B cell (primary cell): ENCODE data around the gene GFOD2. TPM values are rescaled to one million over a fixed set of nuclear protein-coding genes. Genes with fewer than 3 reads are reported as not detected.

Experiments used
- ATAC-seq: fragments of 200-7000 bp; cut with Tn5 transposase; one replicate; pipeline ENCODE4 v1.10.0; 2021; ENCODE audit warnings: low read depth, mild to moderate bottlenecking, moderate number of reproducible peaks, moderate library complexity
- CTCF ChIA-PET: fragments of 350-600 bp; sonication (Branson Sonifier 250); formaldehyde crosslinking; loops from one replicate; lab custom pipeline; 2021; ENCODE audit warnings: antibody characterized with exemption, inconsistent platforms; lab: Charles Lee
- POLR2A ChIA-PET: fragments of 350-600 bp; sonication (Branson Sonifier 250); formaldehyde crosslinking; loops from one replicate; lab custom pipeline; 2021; ENCODE audit warnings: antibody characterized with exemption; lab: Charles Lee
- DNase-seq: peaks from one replicate; pipeline ENCODE4 v3.0.0; 2013
- H2AFZ ChIP-seq: 2 replicates; pipeline ENCODE4 v1.6.1; 2012; ENCODE audit warnings: mild to moderate bottlenecking, low read depth, low read length; ENCODE audit not compliant: insufficient read depth, poor library complexity, severe bottlenecking
- H3K27ac ChIP-seq, 2 donors: 1 replicate in 1 of 2; 2 replicates in 1 of 2; pipeline ENCODE4 v1.5.1; 2012 to 2013; ENCODE audit warnings: low read length in 2 of 2, mild to moderate bottlenecking in 2 of 2, moderate library complexity in 1 of 2
- H3K27me3 ChIP-seq, 4 experiments: fragments of 200-600 bp in 1 of 4; sonication (generic) in 1 of 4; replicated peaks in 1 of 4; 1 replicate in 2 of 4; 2 replicates in 2 of 4; pipeline versions ENCODE4 v1.6.1 to v1.7.0; 2013 to 2016; ENCODE audit warnings: low read length in 3 of 4, mild to moderate bottlenecking in 2 of 4, mixed read lengths in 1 of 4, moderate library complexity in 1 of 4; ENCODE audit not compliant: insufficient read depth in 4 of 4, control insufficient read depth in 3 of 4; ENCODE audit errors: control extremely low read depth in 1 of 4
- H3K36me3 ChIP-seq, 2 experiments: replicated peaks in 1 of 2; 1 replicate in 1 of 2; 2 replicates in 1 of 2; pipeline versions ENCODE4 v1.6.1 to v1.7.1; 2013; ENCODE audit warnings: low read length in 1 of 2; ENCODE audit not compliant: insufficient read depth in 2 of 2, control insufficient read depth in 1 of 2; ENCODE audit errors: control extremely low read depth in 1 of 2, extremely low read depth in 1 of 2
- H3K4me1 ChIP-seq, 2 donors: fragments of 200-600 bp in 1 of 2; sonication (generic) in 1 of 2; 1 replicate in 1 of 2; 2 replicates in 1 of 2; pipeline versions ENCODE4 v1.5.1 to v1.6.1; 2013 to 2017; ENCODE audit warnings: low read length in 2 of 2; ENCODE audit not compliant: control insufficient read depth in 2 of 2, insufficient read depth in 2 of 2
- H3K4me2 ChIP-seq: replicated peaks from 2 replicates; pipeline ENCODE3; 2012; ENCODE audit warnings: mild to moderate bottlenecking, low read depth, low read length; ENCODE audit not compliant: poor library complexity, severe bottlenecking
- H3K4me3 ChIP-seq, 5 experiments: fragments of 200-600 bp in 1 of 5; sonication (generic) in 1 of 5; 1 replicate in 3 of 5; 2 replicates in 2 of 5; pipeline versions ENCODE4 v1.5.1 to v1.7.0; 2011 to 2016; ENCODE audit warnings: low read length in 4 of 5, mild to moderate bottlenecking in 4 of 5, low read depth in 2 of 5, control low read depth in 1 of 5, moderate library complexity in 1 of 5; ENCODE audit not compliant: insufficient read depth in 1 of 5; ENCODE audit errors: control extremely low read depth in 1 of 5, extremely low read depth in 1 of 5
- H3K79me2 ChIP-seq: fragments of 200-600 bp; sonication (generic); one replicate; pipeline ENCODE4 v1.6.0; 2016; ENCODE audit warnings: low read length; ENCODE audit not compliant: control insufficient read depth, insufficient read depth
- H3K9ac ChIP-seq: fragments of 200-600 bp; sonication (generic); 2 replicates; pipeline ENCODE4 v1.6.1; 2017; ENCODE audit warnings: mild to moderate bottlenecking, low read length, moderate library complexity
- H3K9me3 ChIP-seq, 3 donors: one replicate each; pipeline versions ENCODE4 v1.6.1 to v1.7.1; 2013; ENCODE audit warnings: low read length in 2 of 3; ENCODE audit not compliant: control insufficient read depth in 2 of 3, insufficient read depth in 1 of 3; ENCODE audit errors: control extremely low read depth in 1 of 3
- H4K20me1 ChIP-seq: 2 replicates; pipeline ENCODE4 v1.6.0; 2012; ENCODE audit warnings: mild to moderate bottlenecking, low read length; ENCODE audit not compliant: insufficient read depth, control insufficient read depth, poor library complexity, severe bottlenecking
- H3K27ac Mint-ChIP-seq: one replicate; pipeline ENCODE4 v1.8.0; 2021; ENCODE audit warnings: mixed read lengths
- H3K27me3 Mint-ChIP-seq: one replicate; pipeline ENCODE4 v1.8.0; 2021; ENCODE audit warnings: mixed read lengths
- H3K4me1 Mint-ChIP-seq: one replicate; pipeline ENCODE4 v1.8.0; 2021; ENCODE audit warnings: mixed read lengths
- H3K4me3 Mint-ChIP-seq: one replicate; pipeline ENCODE4 v1.8.0; 2021; ENCODE audit warnings: mixed read lengths
- H3K9me3 Mint-ChIP-seq: one replicate; pipeline ENCODE4 v1.8.0; 2022; ENCODE audit warnings: mixed read lengths; ENCODE audit not compliant: insufficient read depth
- EZH2 ChIP-seq: IDR thresholded peaks from 2 replicates; pipeline ENCODE4 v1.6.1; 2012; ENCODE audit warnings: borderline replicate concordance, low read depth, mild to moderate bottlenecking, moderate library complexity, low read length; ENCODE audit not compliant: insufficient read depth, poor library complexity, severe bottlenecking
- WGBS: methylation state at CpG from one replicate; pipeline ENCODE4 v1.1.5; 2013; ENCODE audit warnings: missing lambda C conversion rate; ENCODE audit not compliant: insufficient coverage; 5-methylcytosine and 5-hydroxymethylcytosine counted together
- intact Hi-C: fragments of 100-400 bp; cut with micrococcal nuclease; formaldehyde crosslinking; loops from one replicate; pipeline ENCODE4 v1.10.0; 2022
- polyA plus RNA-seq: library from polyadenylated mRNA; depleted of rRNA; stranded (reverse); fragments of >200 nt; gene quantifications from 2 replicates; pipeline ENCODE4 v1.2.3, GENCODE V29; 2012
- total RNA-seq, 2 donors: library from RNA; stranded (reverse); fragments of 120-200 nt in 1 of 2; gene quantifications; 1 replicate in 1 of 2; 2 replicates in 1 of 2; pipeline versions ENCODE4 v1.2.3 to v1.2.4, GENCODE V29; 2013 to 2022
- TF ChIP-seq, protein P1 (sequence below): fragments of 200-600 bp; IDR thresholded peaks from one replicate; pipeline ENCODE4 v1.8.0; 2022; ENCODE audit warnings: antibody characterized with exemption, mild to moderate bottlenecking

GFOD2 gene
- total and polyA plus RNA-seq, 2 donors (not counting 1 experiment from before 2014, with no cell fraction given), result 11.9 to 18.2 TPM

DNA sequence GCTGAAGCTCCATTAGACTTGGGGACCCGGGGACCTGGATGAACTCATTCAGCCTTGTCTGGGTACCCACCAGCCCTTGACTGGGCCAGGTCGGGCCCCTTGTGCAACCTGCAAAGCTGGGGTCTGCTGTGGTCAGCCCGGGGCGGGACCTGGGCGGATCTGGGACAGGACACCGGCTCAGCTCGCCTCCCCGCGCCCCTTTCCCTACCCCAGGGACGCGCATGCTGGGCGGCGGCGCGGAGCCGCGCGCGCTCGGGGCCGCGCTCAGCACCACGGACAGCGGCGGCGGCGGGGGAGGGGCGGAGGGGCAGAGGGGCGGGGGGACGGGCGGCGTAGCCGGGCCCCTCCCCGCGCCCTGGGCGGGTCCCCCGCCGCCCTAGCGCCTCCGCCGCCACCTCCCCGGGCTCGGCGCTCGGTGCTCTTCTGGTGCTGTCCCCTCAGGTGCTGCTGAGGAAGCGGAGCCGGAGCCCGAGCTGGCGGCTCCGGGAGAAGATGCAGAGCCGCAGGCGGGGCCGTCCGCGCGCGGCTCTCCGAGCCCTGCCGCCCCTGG is 66.5 kb downstream of the GFOD2 start:
- CTCF ChIA-PET, result interaction anchor here (1.5 to 1.8 kb wide), 2 partner anchors 106 to 132 kb away, joined by 3 to 5 read pairs; no protein-coding TSS in a partner anchor
- POLR2A ChIA-PET, result no interaction called here
- Histone ChIP-seq H3K9me3 (no peaks in the 10 kb centered on the region), H3K4me1 (no peaks in the 10 kb centered on the region), H3K27ac (no peak overlapping the region), H3K27me3 (no peaks in the 10 kb centered on the region), H3K4me2 (no peak overlapping the region), H3K4me3 (no peak overlapping the region), H2AFZ (no peak overlapping the region), H3K79me2 (peaks cover 24% of the 10 kb centered on the region), H4K20me1 (peaks cover 40% of the 10 kb centered on the region), H3K36me3 (peaks cover 0 to 74% of the 10 kb centered on the region in 2 experiments), H3K9ac (no peak overlapping the region)
- H3K9me3 Mint-ChIP-seq, result no peaks in the 10 kb centered on the region
- intact Hi-C loops, result no loop called here
- H3K4me1 Mint-ChIP-seq, result peaks cover 8% of the 10 kb centered on the region
- TF ChIP-seq, protein P1, sequence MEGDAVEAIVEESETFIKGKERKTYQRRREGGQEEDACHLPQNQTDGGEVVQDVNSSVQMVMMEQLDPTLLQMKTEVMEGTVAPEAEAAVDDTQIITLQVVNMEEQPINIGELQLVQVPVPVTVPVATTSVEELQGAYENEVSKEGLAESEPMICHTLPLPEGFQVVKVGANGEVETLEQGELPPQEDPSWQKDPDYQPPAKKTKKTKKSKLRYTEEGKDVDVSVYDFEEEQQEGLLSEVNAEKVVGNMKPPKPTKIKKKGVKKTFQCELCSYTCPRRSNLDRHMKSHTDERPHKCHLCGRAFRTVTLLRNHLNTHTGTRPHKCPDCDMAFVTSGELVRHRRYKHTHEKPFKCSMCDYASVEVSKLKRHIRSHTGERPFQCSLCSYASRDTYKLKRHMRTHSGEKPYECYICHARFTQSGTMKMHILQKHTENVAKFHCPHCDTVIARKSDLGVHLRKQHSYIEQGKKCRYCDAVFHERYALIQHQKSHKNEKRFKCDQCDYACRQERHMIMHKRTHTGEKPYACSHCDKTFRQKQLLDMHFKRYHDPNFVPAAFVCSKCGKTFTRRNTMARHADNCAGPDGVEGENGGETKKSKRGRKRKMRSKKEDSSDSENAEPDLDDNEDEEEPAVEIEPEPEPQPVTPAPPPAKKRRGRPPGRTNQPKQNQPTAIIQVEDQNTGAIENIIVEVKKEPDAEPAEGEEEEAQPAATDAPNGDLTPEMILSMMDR, result no peak
- TF ChIP-seq EZH2, result no peak
- DNase-seq, result no peak
- H3K27ac Mint-ChIP-seq, result no peak overlapping the region
- H3K27me3 Mint-ChIP-seq, result no peaks in the 10 kb centered on the region
- peak; percentile 37 for ATAC-seq
- 94% methylated on average over 44 of the region's 59 CpGs for WGBS
- no peak overlapping the region for H3K4me3 Mint-ChIP-seq

DNA sequence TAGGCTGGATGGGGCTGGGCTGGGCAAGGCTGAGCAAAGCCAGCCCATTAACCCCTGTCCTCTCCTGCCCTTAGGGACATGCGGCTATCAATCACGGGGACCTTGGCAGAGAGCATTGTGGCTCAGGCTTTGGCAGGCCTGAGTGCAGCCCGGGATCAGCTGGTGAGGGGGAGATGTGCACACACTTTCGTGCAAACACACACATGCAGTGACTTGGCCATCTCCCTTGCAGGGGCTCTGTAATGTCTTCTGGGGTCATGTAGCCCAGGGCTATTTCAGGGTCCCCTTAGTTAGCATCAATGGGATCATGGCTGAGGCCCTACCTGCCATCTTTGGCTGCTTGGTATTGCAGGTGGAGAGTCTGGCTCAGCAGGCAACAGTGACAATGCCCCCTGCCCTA is 67.3 kb downstream of the GFOD2 start:
- H3K27ac Mint-ChIP-seq, result peak overlapping the region; percentile 46
- no peak overlapping the region for H2AFZ ChIP-seq
- DNase-seq (no peak), ATAC-seq (no peak)
- H3K4me1 ChIP-seq, result no peaks in the 10 kb centered on the region
- TF ChIP-seq, protein P1, result no peak
- no peak for TF ChIP-seq EZH2
- POLR2A ChIA-PET, result no interaction called here
- 95% methylated on average over 4 of the region's 4 CpGs for WGBS
- H3K9me3 ChIP-seq, result no peaks in the 10 kb centered on the region
- no peak overlapping the region for H3K9ac ChIP-seq
- H3K9me3 Mint-ChIP-seq, result no peaks in the 10 kb centered on the region
- no peak overlapping the region for H3K4me2 ChIP-seq
- peaks cover 6% of the 10 kb centered on the region for H3K4me1 Mint-ChIP-seq
- H3K36me3 ChIP-seq, result peaks cover 0 to 74% of the 10 kb centered on the region in 2 experiments
- peaks cover 40% of the 10 kb centered on the region for H4K20me1 ChIP-seq
- peak overlapping the region; percentile 54 for H3K4me3 Mint-ChIP-seq
- no peak overlapping the region for H3K27ac ChIP-seq
- no peaks in the 10 kb centered on the region for H3K27me3 ChIP-seq
- peaks cover 31% of the 10 kb centered on the region for H3K79me2 ChIP-seq
- CTCF ChIA-PET, result interaction anchor here (0.6 to 1.8 kb wide), 4 partner anchors 8 to 158 kb away, joined by 3 to 5 read pairs (median 3); partner anchors contain the start of gene ACD
- no peaks in the 10 kb centered on the region for H3K27me3 Mint-ChIP-seq
- no peak overlapping the region for H3K4me3 ChIP-seq
- intact Hi-C loops, result no loop called here
